ENCODE results near the gene TMEM114.
A peak's percentile ranks its signal among the peaks of the same experiment; 100 is the strongest.
"Not testable (repeated sequence)": the region's sequence is repeated elsewhere in the genome, so short reads cannot be mapped to it uniquely, and the experiment has no call there.

The TMEM114 gene

DNA sequence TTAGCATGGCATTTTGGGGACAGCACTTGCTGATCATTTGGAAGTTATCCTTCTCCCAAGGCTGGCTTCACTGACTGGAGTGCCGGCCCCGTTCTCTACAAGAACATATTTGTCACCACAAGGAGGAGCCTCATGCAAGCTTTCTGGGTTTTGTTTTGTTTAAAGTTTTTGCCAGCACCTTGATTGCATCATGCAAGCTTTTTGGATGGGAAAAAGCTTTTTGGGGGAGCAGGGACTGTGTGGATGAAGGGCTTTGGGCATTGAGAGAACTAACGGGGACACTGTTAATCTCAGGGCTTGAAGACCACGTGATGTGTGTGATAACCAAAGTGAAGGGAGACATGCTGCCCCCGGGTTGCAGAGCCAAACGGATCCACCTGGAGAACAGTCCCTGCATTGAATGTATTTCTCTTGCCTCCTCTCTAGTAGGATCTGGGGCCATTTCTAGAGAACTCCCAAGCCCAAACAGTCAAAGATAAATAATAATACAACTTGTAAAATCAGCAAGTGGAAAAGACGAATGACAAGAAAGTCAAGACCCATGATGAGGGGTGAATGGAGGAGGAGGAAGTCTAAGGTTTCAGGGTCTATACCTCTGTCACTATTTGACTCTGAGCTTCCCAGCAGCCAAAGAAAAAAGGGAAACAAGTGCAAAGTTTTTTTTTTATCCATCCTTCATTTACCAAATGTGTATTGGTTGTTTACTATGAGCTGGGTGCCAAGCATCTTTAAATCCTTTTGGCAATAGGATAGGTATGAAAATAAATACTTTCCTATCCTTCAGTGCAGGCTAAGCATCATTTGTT, 17.2 kb downstream of the TMEM114 start:
- DNase-seq, result peak; percentile 21

- DNase-seq, result no peak
Observed at GRCh38 chr16:8572063-8572918, 18.0 kb downstream of the TMEM114 start.

- DNase-seq, result no peak
Observed at GRCh38 chr16:8571061-8571596, 19.2 kb downstream of the TMEM114 start.

GRCh38 chr16:8570393-8570792, 19.9 kb downstream of the TMEM114 start:
- not testable (repeated sequence) for DNase-seq

DNA sequence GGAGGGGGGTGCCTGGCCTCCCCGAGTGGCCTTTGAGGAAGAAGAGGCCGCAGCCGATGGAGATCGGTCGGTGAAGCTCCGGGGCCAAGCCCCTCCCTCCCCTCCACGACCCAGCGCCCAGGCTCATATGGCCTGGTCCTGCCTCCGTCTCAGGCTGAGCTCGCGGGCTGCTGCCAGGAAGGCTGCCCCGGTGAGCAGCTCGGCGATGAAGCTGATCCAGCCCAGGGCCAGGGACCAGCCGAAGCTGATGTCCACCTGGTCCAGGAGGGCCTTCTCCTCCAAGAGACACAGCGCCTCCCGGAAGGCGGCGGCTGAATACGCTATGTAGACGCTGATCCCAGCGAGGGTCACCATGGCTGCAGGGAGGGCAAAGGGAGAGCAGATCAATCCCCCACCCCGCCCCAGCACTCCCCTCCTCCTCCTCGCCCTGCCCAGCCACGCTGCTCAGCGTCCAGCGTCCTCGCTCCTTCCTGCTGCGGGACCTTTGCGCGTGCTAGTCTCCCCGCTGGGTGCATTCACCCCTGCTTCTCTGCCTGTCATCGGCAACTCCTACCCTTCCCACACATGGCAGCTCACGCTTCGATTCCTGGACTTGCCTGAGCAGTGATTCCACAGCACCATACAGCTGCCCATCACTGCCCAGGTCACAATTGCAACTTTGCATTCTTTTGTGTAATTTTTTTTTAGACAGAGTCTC, 20.5 kb downstream of the TMEM114 start:
- DNase-seq, result no peak

GRCh38 chr16:8568231-8568617, 22.1 kb downstream of the TMEM114 start:
- no peak for DNase-seq

- peak; percentile 83 for DNase-seq
Observed at GRCh38 chr16:8567355-8568230, 22.7 kb downstream of the TMEM114 start.

- DNase-seq, result no peak
Observed at GRCh38 chr16:8565498-8565897, 24.8 kb downstream of the TMEM114 start.

DNA sequence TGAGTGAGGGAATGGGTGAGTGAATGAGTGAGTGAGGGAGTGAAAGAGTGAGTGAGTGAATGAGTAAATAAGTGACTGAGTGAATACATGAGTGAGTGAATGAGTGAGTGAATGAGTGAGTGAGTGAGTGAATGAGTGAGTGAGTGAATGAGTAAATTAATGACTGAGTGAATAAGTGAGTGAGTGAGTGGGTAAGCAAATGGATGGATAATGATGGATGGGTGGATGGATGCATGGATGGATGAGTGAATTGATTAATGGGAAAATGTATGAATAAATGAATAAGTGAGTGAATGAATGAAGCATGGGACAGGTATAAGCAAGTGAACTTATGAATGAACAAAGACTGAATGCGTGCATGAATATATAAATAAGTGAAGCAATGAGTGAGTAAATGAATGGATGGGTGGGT, 25.4 kb downstream of the TMEM114 start:
- no peak for DNase-seq

DNA sequence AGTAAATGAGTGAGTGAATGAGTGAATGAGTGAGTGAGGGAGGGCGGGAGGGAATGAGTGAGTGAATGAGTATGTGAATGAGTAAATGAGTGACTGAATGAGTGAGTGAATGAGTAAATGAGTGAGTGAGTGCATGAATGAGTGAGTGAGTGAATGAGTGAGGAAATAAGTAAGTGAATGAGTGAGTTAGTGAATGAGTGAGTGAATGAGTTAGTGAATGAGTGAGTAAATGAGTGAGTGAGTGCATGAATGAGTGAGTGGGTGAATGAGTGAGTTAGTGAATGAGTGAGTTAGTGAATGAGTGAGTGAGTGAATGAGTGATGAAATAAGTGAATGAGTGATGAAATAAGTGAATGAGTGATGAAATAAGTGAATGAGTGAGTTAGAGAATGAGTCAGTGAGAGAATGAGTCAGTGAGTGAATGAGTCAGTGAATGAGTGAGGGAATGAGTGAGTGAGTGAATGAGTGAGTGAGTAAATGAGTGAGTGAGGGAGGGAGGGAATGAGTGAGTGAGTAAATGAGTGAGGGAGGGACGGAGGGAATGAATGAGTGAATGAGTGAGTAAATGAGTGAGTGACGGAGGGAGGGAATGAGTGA, 26.3 kb downstream of the TMEM114 start:
- not testable (repeated sequence) for DNase-seq

DNA sequence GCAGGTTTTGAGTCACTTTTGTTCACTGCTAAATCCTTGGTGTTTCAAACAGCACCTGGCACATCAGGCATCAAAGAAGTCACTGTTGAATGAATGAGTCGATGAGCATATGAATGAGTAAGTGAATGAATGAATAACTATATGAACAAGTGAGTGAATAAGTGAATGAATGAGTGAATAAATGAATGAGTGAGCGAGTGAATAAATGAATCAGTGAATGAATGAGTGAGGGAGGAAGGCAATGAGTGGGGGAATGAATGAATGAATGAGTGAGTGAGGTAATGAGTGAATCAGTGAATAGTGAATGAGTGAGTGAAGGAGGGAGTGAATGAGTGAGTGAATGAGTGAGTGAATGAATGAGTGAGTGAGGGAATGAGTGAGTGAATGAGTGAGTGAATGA, 28.8 kb downstream of the TMEM114 start:
- DNase-seq, result no peak

- no peak for DNase-seq
Observed at GRCh38 chr16:8555400-8555799, 34.9 kb downstream of the TMEM114 start.

- no peak for DNase-seq
Observed at GRCh38 chr16:8554881-8555280, 35.4 kb downstream of the TMEM114 start.

DNA sequence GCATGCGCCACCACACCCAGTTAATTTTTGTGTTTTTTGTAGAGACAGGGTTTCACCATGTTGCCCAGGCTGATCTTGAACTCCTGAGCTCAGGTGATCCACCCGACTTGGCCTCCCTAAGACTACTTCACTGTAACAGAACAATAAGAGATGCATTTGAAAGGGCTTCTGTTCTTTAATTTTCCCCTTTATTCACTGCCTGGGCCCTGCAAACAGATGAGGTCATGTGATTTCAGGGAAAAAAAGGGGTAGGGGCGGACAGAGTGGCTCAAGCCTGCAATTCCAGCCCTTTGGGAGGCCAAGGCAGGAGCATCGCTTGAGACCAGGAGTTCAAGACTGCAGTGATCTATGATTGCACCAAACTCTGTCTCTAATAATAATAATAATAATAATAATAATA, 36.3 kb downstream of the TMEM114 start:
- DNase-seq, result no peak

- no peak for DNase-seq
Observed at GRCh38 chr16:8552487-8553221, 37.7 kb downstream of the TMEM114 start.

DNA sequence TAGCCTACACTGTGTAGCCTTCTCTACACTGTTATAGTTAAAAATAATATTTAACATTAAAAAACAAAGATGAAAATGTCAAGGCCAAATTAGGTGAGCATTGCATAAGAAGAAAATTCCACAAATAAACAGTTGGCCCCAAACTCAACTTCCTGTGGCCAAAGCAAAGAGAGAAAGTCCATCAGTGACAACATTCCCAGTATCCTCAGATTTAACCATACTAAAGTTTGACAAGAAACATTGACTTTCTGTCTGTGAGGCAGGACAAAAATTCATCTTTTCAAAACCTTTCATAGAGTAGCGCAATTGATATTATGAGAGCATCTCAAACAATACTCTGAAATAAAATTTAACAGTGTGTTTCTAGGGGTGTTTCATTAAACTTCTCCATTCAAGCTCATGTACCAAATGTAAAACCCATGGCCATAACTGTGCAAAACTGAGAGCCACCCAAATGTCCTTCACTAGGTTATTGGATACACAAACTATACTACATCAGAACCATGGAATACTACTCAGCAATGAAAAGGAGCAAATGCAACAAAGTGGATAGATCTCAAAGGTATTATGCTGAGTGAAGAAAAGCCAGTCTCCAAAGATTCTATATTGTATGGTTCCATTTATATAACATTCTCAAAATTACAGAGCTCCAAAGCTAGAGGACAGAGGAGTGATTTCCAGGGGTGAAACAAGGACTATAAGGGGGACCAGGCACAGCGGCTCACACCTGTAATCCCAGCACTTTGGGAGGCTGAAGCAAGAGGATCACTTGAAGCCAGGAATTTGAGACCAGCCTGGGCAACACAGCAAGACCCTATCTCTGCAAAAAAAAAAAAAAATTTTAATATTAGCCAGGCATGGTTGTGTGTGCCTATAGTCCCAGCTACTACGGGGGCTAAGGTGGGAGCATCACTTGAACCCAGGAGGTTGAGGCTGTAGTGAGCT, 38.7 kb downstream of the TMEM114 start:
- no peak for DNase-seq

DNA sequence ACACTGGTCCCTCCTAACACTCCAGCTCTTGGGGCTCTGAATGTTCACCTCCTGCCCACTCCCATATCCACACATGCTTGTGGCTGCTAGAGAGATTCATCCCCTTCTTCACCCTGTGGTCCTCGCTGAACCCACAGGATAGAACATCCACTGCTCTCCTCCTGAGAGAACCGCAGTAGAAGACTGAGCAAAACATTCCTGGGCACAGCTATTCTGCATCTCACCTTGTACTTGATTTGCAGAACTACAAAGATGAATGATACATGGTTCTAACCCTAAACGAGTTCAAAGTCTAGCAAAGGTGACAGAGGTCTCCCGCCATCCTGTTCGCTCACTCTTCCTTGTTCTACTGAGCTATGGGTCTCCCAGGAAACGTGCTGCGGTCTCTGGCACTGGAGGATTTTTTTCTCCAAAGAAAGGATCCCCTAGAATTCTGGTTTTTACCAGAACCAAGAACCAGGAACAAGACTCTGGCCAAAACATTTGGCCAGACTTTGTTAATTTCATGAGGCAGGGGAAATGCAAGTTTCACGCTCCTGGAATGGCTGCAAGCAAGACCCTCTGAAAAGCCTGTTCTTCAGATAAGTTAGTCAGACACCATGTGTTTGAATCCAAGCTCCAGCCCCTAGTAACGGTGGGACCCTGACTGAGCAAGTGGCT, 39.5 kb downstream of the TMEM114 start:
- DNase-seq, result no peak

GRCh38 chr16:8549843-8550412, 40.4 kb downstream of the TMEM114 start:
- DNase-seq, result no peak

GRCh38 chr16:8548166-8548565, 42.1 kb downstream of the TMEM114 start:
- DNase-seq, result no peak
